Sigmoid colon (tissue), 3 donors: ENCODE results near the gene SMIM36.

ENCODE experiments used
- CTCF ChIP-seq, 4 experiments: fragments of 450-650 bp in 3 of 4; fragments of 200-600 bp in 1 of 4; IDR thresholded peaks; one replicate each; pipeline ENCODE4 v1.5.1; 2016 to 2019; ENCODE audit warnings: antibody characterized with exemption in 4 of 4, mild to moderate bottlenecking in 3 of 4, moderate library complexity in 2 of 4
- POLR2A ChIP-seq, 2 donors: fragments of 450-650 bp; IDR thresholded peaks; one replicate each; pipeline ENCODE4 v1.6.1; 2016; ENCODE audit warnings: antibody characterized with exemption in 2 of 2, mild to moderate bottlenecking in 2 of 2, moderate library complexity in 2 of 2

DNA sequence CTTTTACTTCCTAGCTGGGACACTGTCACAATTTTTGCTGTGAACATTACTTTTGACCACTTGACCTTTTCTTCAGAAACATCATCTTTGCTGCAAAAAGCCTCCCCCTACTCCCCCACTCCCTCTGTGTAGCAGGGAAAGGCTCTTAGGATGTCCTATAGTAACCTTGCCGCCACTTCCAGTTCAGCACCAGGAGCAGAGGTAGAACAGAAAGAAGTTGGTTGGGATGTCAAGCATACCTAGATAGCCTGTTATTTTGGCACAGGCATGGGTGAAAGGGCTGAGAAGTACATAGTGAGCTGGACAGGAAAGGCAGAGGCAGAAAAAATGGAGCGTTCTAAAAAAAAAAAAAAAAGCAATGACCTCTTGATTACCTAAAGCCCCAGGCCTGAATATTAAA lies 31.3 kb downstream of the SMIM36 start:
- no peak for TF ChIP-seq POLR2A (IDR thresholded peaks at IDR 0.05)
- no peak for TF ChIP-seq CTCF (IDR thresholded peaks at IDR 0.05)
